ENCODE results near the gene ZBTB45.

Gene ZBTB45

GRCh38 chr19:58522709-58523108 is 3.1 kb upstream of the ZBTB45 start:
- Histone ChIP-seq H3K9me3 (ENCODE audit: insufficient read depth, low read depth, low read length) (no peaks in the 10 kb centered on the region), H3K79me2 (ENCODE audit: insufficient read depth, low read length) (peaks cover 10% of the 10 kb centered on the region), H3K4me3 (ENCODE audit: low read length, poor library complexity, severe bottlenecking) (no peak overlapping the region), H3K27me3 (ENCODE audit: insufficient read depth, low read length, poor library complexity, severe bottlenecking) (no peaks in the 10 kb centered on the region), H4K20me1 (ENCODE audit: insufficient read depth, low read length, poor library complexity, severe bottlenecking) (no peaks in the 10 kb centered on the region), H2AFZ (ENCODE audit: low read length) (no peak overlapping the region), H3K9me2 (replicated peaks; ENCODE audit: low read depth, low read length) (no peaks in the 10 kb centered on the region), H3K36me3 (ENCODE audit: insufficient read depth, low read length) (no peaks in the 10 kb centered on the region), H3F3A (ENCODE audit: low read depth) (no peaks in the 10 kb centered on the region), H3K4me2 (ENCODE audit: low read depth, low read length, poor library complexity, severe bottlenecking) (no peak overlapping the region), H3K4me1 (ENCODE audit: insufficient read depth, low read length, poor library complexity, severe bottlenecking) (peaks cover 12% of the 10 kb centered on the region), H3K9ac (ENCODE audit: low read depth, low read length, poor library complexity, severe bottlenecking) (no peak overlapping the region)
- no peak for TF ChIP-seq EZH2phosphoT487 (IDR thresholded peaks at IDR 0.05; ENCODE audit: borderline replicate concordance)
- TF ChIP-seq CTCF (conservative IDR thresholded peaks at IDR 0.05; ENCODE audit: low read length), result no peak

- Histone ChIP-seq H3K4me3 (ENCODE audit: low read length, poor library complexity, severe bottlenecking) (no peak overlapping the region), H3K79me2 (ENCODE audit: insufficient read depth, low read length) (peaks cover 21% of the 10 kb centered on the region), H3K9me2 (replicated peaks; ENCODE audit: low read depth, low read length) (no peaks in the 10 kb centered on the region), H2AFZ (ENCODE audit: low read length) (no peak overlapping the region), H3K9me3 (ENCODE audit: insufficient read depth, low read depth, low read length) (no peaks in the 10 kb centered on the region), H3K4me2 (ENCODE audit: low read depth, low read length, poor library complexity, severe bottlenecking) (no peak overlapping the region), H3F3A (ENCODE audit: low read depth) (no peaks in the 10 kb centered on the region), H4K20me1 (ENCODE audit: insufficient read depth, low read length, poor library complexity, severe bottlenecking) (no peaks in the 10 kb centered on the region), H3K36me3 (ENCODE audit: insufficient read depth, low read length) (no peaks in the 10 kb centered on the region), H3K4me1 (ENCODE audit: insufficient read depth, low read length, poor library complexity, severe bottlenecking) (peaks cover 12% of the 10 kb centered on the region), H3K27me3 (ENCODE audit: insufficient read depth, low read length, poor library complexity, severe bottlenecking) (no peaks in the 10 kb centered on the region), H3K9ac (ENCODE audit: low read depth, low read length, poor library complexity, severe bottlenecking) (no peak overlapping the region)
- TF ChIP-seq CTCF (conservative IDR thresholded peaks at IDR 0.05; ENCODE audit: low read length), result no peak
Measured at GRCh38 chr19:58521651-58522050, 2.0 kb upstream of the ZBTB45 start.

GRCh38 chr19:58520257-58520599 is 618 bp upstream of the ZBTB45 start:
- no peaks in the 10 kb centered on the region for H3K27me3 ChIP-seq (ENCODE audit: insufficient read depth, low read length, poor library complexity, severe bottlenecking)
- no peaks in the 10 kb centered on the region for H4K20me1 ChIP-seq (ENCODE audit: insufficient read depth, low read length, poor library complexity, severe bottlenecking)
- H3K9me3 ChIP-seq (ENCODE audit: insufficient read depth, low read depth, low read length), result no peaks in the 10 kb centered on the region
- peak overlapping the region; percentile 93 for H3K4me2 ChIP-seq (ENCODE audit: low read depth, low read length, poor library complexity, severe bottlenecking)
- peak overlapping the region; percentile 87 for H3K4me3 ChIP-seq (ENCODE audit: low read length, poor library complexity, severe bottlenecking)
- peaks cover 35% of the 10 kb centered on the region for H3K79me2 ChIP-seq (ENCODE audit: insufficient read depth, low read length)
- peak overlapping the region; percentile 97 for H3K9ac ChIP-seq (ENCODE audit: low read depth, low read length, poor library complexity, severe bottlenecking)
- peak overlapping the region; percentile 80 for H2AFZ ChIP-seq (ENCODE audit: low read length)
- peaks cover 23% of the 10 kb centered on the region for H3K4me1 ChIP-seq (ENCODE audit: insufficient read depth, low read length, poor library complexity, severe bottlenecking)
- no peak for TF ChIP-seq CTCF (conservative IDR thresholded peaks at IDR 0.05; ENCODE audit: low read length)
- no peaks in the 10 kb centered on the region for H3K36me3 ChIP-seq (ENCODE audit: insufficient read depth, low read length)
- no peaks in the 10 kb centered on the region for H3K9me2 ChIP-seq (replicated peaks; ENCODE audit: low read depth, low read length)
- no peaks in the 10 kb centered on the region for H3F3A ChIP-seq (ENCODE audit: low read depth)
